HL-60 (cell line): Measurements from ENCODE around the gene KIFC3.
"Not testable (repeated sequence)": the region's sequence is repeated elsewhere in the genome, so short reads cannot be mapped to it uniquely, and the experiment has no call there.

Experiments
- CTCF ChIP-seq: IDR thresholded peaks from one replicate; pipeline ENCODE4 v1.5.1; 2011; ENCODE audit warnings: low read length, control low read depth, inconsistent platforms; ENCODE audit not compliant: insufficient read depth
- REST ChIP-seq: IDR thresholded peaks from 2 replicates; pipeline ENCODE4 v1.6.1; 2012; ENCODE audit warnings: low read depth; ENCODE audit not compliant: insufficient replicate concordance

- TF ChIP-seq CTCF, REST: not testable (repeated sequence)
These were observed 56.0 kb downstream of the KIFC3 start for GRCh38 chr16:57746316-57746715.
